VCaP (cell line): ENCODE data around the gene BRWD1.
A peak's percentile ranks its signal among the peaks of the same experiment; 100 is the strongest.

Source experiments
- H3K27ac ChIP-seq: fragments of 450-650 bp; 2 replicates; pipeline ENCODE4 v1.5.1; 2017
- CTCF ChIP-seq: fragments of 450-650 bp; conservative IDR thresholded peaks from 2 replicates; pipeline ENCODE4 v1.5.1; 2017; ENCODE audit warnings: mild to moderate bottlenecking, moderate library complexity

BRWD1 gene

GRCh38 chr21:39178421-39178820 is 135.0 kb downstream of the BRWD1 start:
- TF ChIP-seq CTCF: no peak
- no peak overlapping the region for H3K27ac ChIP-seq

GRCh38 chr21:39176271-39176709 is 137.1 kb downstream of the BRWD1 start:
- no peak overlapping the region for H3K27ac ChIP-seq
- no peak for TF ChIP-seq CTCF

DNA sequence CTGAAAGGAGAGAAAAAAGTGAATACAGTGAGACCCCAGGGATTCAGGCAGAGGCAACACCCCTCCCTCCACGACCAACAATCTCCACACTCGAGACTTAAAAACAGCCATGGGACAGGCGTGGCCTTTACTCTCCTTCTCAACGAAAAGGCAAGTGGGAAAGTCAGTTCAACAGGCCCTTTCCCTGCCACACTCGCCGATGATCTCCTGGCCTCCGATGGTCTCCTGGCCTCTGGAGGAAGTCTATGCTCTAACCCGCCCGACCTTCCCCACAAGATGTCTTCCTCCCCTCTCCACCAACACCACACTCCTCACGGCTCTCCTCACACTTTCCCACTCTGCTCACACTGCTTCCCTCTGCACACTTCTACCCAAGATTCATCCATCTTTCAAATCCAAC is 137.8 kb downstream of the BRWD1 start:
- H3K27ac ChIP-seq: no peak overlapping the region

DNA sequence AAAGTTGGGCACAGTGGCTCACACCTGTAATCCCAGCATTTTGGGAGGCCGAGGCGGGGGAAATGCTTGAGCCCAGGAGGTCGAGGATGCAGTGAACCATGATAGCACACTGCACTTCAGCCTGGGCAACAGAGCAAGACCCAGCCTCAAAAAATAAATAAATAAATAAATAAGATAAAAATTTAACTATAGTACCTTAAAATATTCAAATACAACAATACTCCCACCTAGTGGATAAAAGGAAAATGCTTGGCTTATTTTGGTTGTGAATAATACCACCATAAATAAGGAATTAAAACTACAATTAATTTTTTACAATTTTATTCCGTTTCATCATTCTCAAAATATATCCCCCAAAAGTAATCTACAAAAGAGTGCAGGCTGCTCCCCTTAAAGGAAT is 138.3 kb downstream of the BRWD1 start:
- peak; percentile 78 for TF ChIP-seq CTCF
- no peak overlapping the region for H3K27ac ChIP-seq

More for the DNA sequence above, 137.8 kb downstream of the BRWD1 start:
- no peak for TF ChIP-seq CTCF

DNA sequence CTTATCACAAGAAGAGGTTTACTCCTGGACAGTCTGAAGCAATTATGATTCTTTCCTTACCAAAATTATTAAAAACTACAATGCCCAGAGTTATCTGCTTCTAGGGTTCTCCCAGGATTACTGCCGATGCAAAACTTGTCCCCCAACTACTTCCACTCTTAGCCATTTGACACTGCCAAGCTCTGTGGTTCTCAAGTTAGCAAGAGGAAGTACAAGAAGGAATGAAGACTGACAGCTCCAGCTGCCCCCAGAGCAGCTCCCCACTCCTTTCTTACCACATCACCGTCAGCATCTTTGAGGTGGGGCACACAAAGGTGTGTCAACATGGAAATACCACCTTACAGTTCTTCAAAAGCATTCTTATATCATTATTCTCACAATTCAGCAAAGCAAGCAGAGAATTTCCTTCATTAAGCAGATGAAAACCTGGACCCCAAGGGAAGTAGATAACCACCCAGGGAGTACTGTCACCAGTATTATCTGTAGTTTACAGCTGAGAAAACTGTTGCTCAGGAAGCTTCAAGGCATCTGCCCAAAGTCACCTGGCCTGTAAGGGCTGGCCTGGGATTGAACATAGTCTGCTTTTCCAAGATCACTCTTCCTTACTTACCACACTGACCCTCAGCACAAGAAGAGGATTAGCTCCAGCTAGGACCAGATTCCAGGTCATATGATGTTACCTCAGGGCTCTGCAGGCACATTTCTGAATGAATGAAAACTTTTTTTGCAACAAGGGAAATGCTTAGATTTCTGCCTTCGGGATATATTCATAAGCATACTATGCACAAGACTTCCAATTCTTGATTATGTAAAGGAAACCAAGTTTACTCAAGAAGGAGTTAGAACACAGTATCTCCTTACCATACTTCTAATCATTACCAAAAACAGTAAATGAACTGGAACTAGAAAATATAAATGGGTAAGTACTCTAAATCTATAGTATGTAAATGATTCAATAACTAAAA is 139.4 kb downstream of the BRWD1 start:
- no peak overlapping the region for H3K27ac ChIP-seq
- no peak for TF ChIP-seq CTCF

DNA sequence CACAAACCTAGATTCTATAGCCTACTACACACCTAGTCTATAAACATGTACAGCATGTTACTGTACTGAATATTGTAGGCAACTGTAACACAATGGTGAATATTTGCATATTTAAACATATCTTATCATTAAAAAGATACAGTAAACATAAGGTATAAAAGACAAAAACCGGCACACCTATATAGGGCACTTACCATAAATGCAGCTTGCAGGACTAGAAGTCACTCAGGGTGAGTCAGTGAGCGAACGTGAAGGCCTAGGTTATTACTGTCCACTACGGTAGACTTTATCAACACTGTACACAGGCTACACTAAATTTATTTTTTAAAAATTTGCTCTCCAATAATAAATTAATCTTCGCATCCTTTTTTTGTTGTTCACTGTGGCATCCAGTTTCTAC is 143.5 kb downstream of the BRWD1 start:
- no peak for TF ChIP-seq CTCF
- no peak overlapping the region for H3K27ac ChIP-seq

GRCh38 chr21:39168800-39169199 is 144.6 kb downstream of the BRWD1 start:
- TF ChIP-seq CTCF: no peak
- H3K27ac ChIP-seq: no peak overlapping the region
